ENCODE results near the gene NUDT8. TPM values are rescaled to one million over a fixed set of nuclear protein-coding genes. Genes with fewer than 3 reads are reported as not detected.

NUDT8 gene
- total and polyA plus RNA-seq, 10 of the 15 experiments (the other 5 are each of a cell fraction or from before 2014, with no cell fraction given): 0.32 to 18.2 (median 9.8) TPM

DNA sequence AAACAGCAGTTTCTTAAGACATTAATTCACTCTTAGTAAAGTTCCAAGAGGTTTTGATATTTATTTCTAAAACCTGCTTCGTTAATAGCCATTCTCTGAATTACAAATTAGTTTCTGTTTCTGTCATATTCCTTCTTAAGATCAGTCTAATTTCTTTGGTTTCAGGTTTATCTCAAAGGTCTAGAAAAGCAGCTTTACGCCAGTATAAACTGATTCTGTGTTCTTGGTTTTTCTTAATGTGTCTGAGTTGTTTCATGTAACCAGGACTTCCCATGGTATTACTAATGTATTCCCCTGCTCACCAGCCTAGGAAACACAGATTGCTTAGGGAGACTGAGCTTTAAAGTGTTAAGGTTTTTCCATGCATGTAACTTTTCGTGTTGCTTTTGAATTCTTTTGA lies 27.6 kb upstream of the NUDT8 start (continued):
- TF ChIP-seq SP1 (IDR thresholded peaks at IDR 0.05; ENCODE audit: low read depth, low read length) (no peak), RUNX3 (IDR thresholded peaks at IDR 0.05; ENCODE audit: low read length) (peak; percentile 60; the same call in 1 of the 2 replicates), BCL11A (IDR thresholded peaks at IDR 0.05; ENCODE audit: low read depth, low read length) (no peak; the same call in 1 of the 2 replicates), CBX5 (IDR thresholded peaks at IDR 0.05; ENCODE audit: low read depth) (no peak)
- TF ChIP-seq, protein P1, sequence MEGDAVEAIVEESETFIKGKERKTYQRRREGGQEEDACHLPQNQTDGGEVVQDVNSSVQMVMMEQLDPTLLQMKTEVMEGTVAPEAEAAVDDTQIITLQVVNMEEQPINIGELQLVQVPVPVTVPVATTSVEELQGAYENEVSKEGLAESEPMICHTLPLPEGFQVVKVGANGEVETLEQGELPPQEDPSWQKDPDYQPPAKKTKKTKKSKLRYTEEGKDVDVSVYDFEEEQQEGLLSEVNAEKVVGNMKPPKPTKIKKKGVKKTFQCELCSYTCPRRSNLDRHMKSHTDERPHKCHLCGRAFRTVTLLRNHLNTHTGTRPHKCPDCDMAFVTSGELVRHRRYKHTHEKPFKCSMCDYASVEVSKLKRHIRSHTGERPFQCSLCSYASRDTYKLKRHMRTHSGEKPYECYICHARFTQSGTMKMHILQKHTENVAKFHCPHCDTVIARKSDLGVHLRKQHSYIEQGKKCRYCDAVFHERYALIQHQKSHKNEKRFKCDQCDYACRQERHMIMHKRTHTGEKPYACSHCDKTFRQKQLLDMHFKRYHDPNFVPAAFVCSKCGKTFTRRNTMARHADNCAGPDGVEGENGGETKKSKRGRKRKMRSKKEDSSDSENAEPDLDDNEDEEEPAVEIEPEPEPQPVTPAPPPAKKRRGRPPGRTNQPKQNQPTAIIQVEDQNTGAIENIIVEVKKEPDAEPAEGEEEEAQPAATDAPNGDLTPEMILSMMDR (IDR thresholded peaks at IDR 0.05 in 2 of 3, conservative IDR thresholded peaks at IDR 0.05 in 1 of 3; ENCODE audit: control insufficient read depth in 2 of 3, extremely low read depth in 1 of 3, insufficient read depth in 1 of 3, low read depth in 3 of 3, low read length in 3 of 3): no peak
- TF ChIP-seq, protein P2, sequence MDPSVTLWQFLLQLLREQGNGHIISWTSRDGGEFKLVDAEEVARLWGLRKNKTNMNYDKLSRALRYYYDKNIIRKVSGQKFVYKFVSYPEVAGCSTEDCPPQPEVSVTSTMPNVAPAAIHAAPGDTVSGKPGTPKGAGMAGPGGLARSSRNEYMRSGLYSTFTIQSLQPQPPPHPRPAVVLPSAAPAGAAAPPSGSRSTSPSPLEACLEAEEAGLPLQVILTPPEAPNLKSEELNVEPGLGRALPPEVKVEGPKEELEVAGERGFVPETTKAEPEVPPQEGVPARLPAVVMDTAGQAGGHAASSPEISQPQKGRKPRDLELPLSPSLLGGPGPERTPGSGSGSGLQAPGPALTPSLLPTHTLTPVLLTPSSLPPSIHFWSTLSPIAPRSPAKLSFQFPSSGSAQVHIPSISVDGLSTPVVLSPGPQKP (IDR thresholded peaks at IDR 0.05; ENCODE audit: low read depth, low read length): no peak

DNA sequence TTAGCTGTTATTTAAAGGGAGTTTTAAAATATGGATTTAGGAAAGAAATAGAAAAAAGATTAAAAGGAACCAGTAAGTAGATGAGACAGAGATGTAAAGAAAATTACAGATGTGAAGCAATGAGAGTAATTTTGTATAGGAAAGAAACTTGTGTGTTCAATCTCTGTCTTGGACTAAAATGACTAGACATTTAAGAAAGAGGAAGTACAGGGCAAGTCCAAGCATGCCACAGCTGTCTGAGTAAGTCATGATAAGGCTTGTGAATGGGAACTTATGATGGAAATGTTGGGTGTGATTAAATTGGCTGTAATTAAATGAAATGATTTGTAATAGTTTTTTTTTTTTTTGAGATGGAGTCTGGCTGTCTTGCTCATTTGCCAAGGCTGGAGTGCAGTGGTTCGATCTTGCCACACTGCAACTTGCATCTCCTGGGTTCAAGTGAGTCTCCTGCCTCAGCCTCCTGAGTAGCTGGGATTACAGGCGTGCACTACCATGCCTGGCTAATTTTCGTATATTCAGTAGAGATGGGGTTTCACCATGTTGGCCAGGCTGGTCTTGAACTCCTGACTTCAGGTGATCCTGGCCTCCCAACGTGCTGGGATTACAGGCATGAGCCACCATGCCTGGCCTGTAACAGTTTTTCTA lies 26.7 kb upstream of the NUDT8 start:
- peaks cover 8% of the 10 kb centered on the region for H3K9me3 ChIP-seq (replicated peaks; ENCODE audit: control insufficient read depth, insufficient read depth, low read length)
- BruUV-seq (replicated peaks): no TSS peak
- no peaks in the 10 kb centered on the region for H3K27me3 ChIP-seq (replicated peaks in 1 of 2; ENCODE audit: control insufficient read depth in 2 of 2, insufficient read depth in 2 of 2, low read length in 1 of 2)
- no peak overlapping the region for H2AFZ ChIP-seq (ENCODE audit: control insufficient read depth, low read depth, low read length)
- no peaks in the 10 kb centered on the region for H4K20me1 ChIP-seq (ENCODE audit: control insufficient read depth, insufficient read depth)
- ATAC-seq (peak; percentile 36; the same call in 2 of the 3 replicates), FAIRE-seq (peak; percentile 89), DNase-seq (ENCODE audit: low read depth, low spot score) (peak; percentile 49)
- WGBS (ENCODE audit: insufficient coverage, insufficient replicate concordance, low lambda C conversion rate, missing lambda C conversion rate): 92% methylated on average over 4 of the region's 4 CpGs
- no peak overlapping the region for H3K9ac ChIP-seq (ENCODE audit: control insufficient read depth, insufficient read depth, low read length)
- H3K27ac ChIP-seq (ENCODE audit: control insufficient read depth, insufficient read depth): peak overlapping the region; percentile 71
- in situ Hi-C loops (cut with MboI): no loop called here
- H3K4me1 ChIP-seq (ENCODE audit: control insufficient read depth, insufficient read depth, low read length): peaks cover 29% of the 10 kb centered on the region
- H3K4me2 ChIP-seq (ENCODE audit: control insufficient read depth, insufficient read depth): peak overlapping the region; percentile 45; the same call in 1 of the 2 replicates
- H3K79me2 ChIP-seq (ENCODE audit: control insufficient read depth, insufficient read depth, low read length): no peaks in the 10 kb centered on the region
- H3K4me3 ChIP-seq: peak overlapping the region; percentile 14; the same call in 1 of the 2 replicates
- ChIA-PET RAD21 (ENCODE audit: unreplicated experiment) (no interaction called here), SMC1A (ENCODE audit: uncharacterized antibody, unreplicated experiment) (interaction anchor here (0.7 to 6.3 kb wide), 5 partner anchors 9 to 140 kb away, joined by 3 to 69 read pairs (median 3); partner anchors contain the start of genes ACY3 and NUDT8), CTCF (interaction anchor here (0.6 to 7.7 kb wide), 8 partner anchors 10 to 220 kb away, joined by 3 to 132 read pairs (median 4); partner anchors contain the start of genes ACY3 and NUDT8), POLR2A (interaction anchor here (0.7 to 1.3 kb wide), 2 partner anchors 10 to 1758 kb away, joined by 3 to 4 read pairs; no protein-coding TSS in a partner anchor)
- intact Hi-C loops (cut with micrococcal nuclease; ENCODE audit: unreplicated experiment): no loop called here
- H3K36me3 ChIP-seq (ENCODE audit: control insufficient read depth in 2 of 2, insufficient read depth in 2 of 2, low read length in 1 of 2): no peaks in the 10 kb centered on the region
- TF ChIP-seq, protein P3, sequence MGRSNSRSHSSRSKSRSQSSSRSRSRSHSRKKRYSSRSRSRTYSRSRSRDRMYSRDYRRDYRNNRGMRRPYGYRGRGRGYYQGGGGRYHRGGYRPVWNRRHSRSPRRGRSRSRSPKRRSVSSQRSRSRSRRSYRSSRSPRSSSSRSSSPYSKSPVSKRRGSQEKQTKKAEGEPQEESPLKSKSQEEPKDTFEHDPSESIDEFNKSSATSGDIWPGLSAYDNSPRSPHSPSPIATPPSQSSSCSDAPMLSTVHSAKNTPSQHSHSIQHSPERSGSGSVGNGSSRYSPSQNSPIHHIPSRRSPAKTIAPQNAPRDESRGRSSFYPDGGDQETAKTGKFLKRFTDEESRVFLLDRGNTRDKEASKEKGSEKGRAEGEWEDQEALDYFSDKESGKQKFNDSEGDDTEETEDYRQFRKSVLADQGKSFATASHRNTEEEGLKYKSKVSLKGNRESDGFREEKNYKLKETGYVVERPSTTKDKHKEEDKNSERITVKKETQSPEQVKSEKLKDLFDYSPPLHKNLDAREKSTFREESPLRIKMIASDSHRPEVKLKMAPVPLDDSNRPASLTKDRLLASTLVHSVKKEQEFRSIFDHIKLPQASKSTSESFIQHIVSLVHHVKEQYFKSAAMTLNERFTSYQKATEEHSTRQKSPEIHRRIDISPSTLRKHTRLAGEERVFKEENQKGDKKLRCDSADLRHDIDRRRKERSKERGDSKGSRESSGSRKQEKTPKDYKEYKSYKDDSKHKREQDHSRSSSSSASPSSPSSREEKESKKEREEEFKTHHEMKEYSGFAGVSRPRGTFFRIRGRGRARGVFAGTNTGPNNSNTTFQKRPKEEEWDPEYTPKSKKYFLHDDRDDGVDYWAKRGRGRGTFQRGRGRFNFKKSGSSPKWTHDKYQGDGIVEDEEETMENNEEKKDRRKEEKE (IDR thresholded peaks at IDR 0.05): no peak
- TF ChIP-seq RAD21 (IDR thresholded peaks at IDR 0.05; ENCODE audit: insufficient read depth, low read depth, low read length) (no peak), MYB (IDR thresholded peaks at IDR 0.05; ENCODE audit: borderline replicate concordance, low read depth, low read length) (no peak), HDGF (IDR thresholded peaks at IDR 0.05) (no peak), ZNF207 (IDR thresholded peaks at IDR 0.05; ENCODE audit: borderline replicate concordance) (no peak)
- TF ChIP-seq, protein P4, sequence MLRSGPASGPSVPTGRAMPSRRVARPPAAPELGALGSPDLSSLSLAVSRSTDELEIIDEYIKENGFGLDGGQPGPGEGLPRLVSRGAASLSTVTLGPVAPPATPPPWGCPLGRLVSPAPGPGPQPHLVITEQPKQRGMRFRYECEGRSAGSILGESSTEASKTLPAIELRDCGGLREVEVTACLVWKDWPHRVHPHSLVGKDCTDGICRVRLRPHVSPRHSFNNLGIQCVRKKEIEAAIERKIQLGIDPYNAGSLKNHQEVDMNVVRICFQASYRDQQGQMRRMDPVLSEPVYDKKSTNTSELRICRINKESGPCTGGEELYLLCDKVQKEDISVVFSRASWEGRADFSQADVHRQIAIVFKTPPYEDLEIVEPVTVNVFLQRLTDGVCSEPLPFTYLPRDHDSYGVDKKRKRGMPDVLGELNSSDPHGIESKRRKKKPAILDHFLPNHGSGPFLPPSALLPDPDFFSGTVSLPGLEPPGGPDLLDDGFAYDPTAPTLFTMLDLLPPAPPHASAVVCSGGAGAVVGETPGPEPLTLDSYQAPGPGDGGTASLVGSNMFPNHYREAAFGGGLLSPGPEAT (IDR thresholded peaks at IDR 0.05; ENCODE audit: low read depth): no peak
